Natural killer cell (primary cell): ENCODE measurements around the gene ARMC9. TPM values are rescaled to one million over a fixed set of nuclear protein-coding genes. Genes with fewer than 3 reads are reported as not detected.

ENCODE experiments used
- ATAC-seq, 3 donors: fragments of 150-1000 bp in 2 of 3; fragments of 200-7000 bp in 1 of 3; cut with Tn5 transposase; 1 replicate in 1 of 3; 2 replicates in 2 of 3; pipeline ENCODE4 v1.10.0; 2021; ENCODE audit warnings: mild to moderate bottlenecking in 2 of 3, moderate library complexity in 2 of 3
- DNase-seq, 2 donors: peaks; one replicate each; pipeline versions ENCODE4 v3.0.0 to v3.0.0-alpha.2; 2013 to 2021; ENCODE audit warnings: mixed read lengths in 1 of 2
- H3K27ac ChIP-seq: one replicate; pipeline ENCODE4 v1.5.1; 2013; ENCODE audit warnings: mild to moderate bottlenecking, low read length
- H3K27me3 ChIP-seq: one replicate; pipeline ENCODE4 v1.6.1; 2013; ENCODE audit warnings: low read length; ENCODE audit not compliant: control insufficient read depth, insufficient read depth
- H3K36me3 ChIP-seq: one replicate; pipeline ENCODE4 v1.6.1; 2013; ENCODE audit warnings: low read length; ENCODE audit not compliant: control insufficient read depth, insufficient read depth
- H3K4me1 ChIP-seq: one replicate; pipeline ENCODE4 v1.6.1; 2013; ENCODE audit warnings: low read length; ENCODE audit not compliant: control insufficient read depth, insufficient read depth
- H3K4me3 ChIP-seq: one replicate; pipeline ENCODE4 v1.5.1; 2013; ENCODE audit warnings: low read length
- H3K9me3 ChIP-seq: one replicate; pipeline ENCODE4 v1.6.1; 2013; ENCODE audit warnings: low read length; ENCODE audit not compliant: control insufficient read depth, insufficient read depth
- H3K27ac Mint-ChIP-seq, 2 donors: one replicate each; pipeline ENCODE4 v1.8.0; 2022; ENCODE audit warnings: mild to moderate bottlenecking in 2 of 2, mixed read lengths in 2 of 2, moderate library complexity in 1 of 2
- H3K27me3 Mint-ChIP-seq, 2 donors: one replicate each; pipeline ENCODE4 v1.8.0; 2022; ENCODE audit warnings: low read depth in 2 of 2, mixed read lengths in 2 of 2
- H3K36me3 Mint-ChIP-seq: one replicate; pipeline ENCODE4 v1.8.0; 2022; ENCODE audit warnings: mixed read lengths
- H3K4me1 Mint-ChIP-seq, 2 donors: one replicate each; pipeline ENCODE4 v1.8.0; 2022; ENCODE audit warnings: mixed read lengths in 2 of 2
- H3K4me3 Mint-ChIP-seq: one replicate; pipeline ENCODE4 v1.8.0; 2022; ENCODE audit warnings: mild to moderate bottlenecking, moderate library complexity, mixed read lengths
- H3K9me3 Mint-ChIP-seq, 2 donors: one replicate each; pipeline ENCODE4 v1.8.0; 2022; ENCODE audit warnings: mixed read lengths in 2 of 2
- CTCF ChIP-seq: fragments of 200-600 bp; IDR thresholded peaks from one replicate; pipeline ENCODE4 v1.8.0; 2022; ENCODE audit warnings: antibody characterized with exemption
- WGBS: methylation state at CpG from one replicate; pipeline ENCODE4 v1.1.7; 2013; ENCODE audit warnings: missing lambda C conversion rate; ENCODE audit not compliant: insufficient coverage; 5-methylcytosine and 5-hydroxymethylcytosine counted together
- intact Hi-C: fragments of 100-400 bp; cut with micrococcal nuclease; formaldehyde crosslinking; loops from one replicate; pipeline ENCODE4 v1.14.2; 2022
- total RNA-seq, 4 donors: library from RNA; stranded (reverse); fragments of 120-200 nt in 1 of 4; gene quantifications; one replicate each; pipeline versions ENCODE4 v1.2.3 to v1.2.4, GENCODE V29; 2013 to 2022

ARMC9 gene
- total RNA-seq, 3 donors from 2014 or later (not counting 1 experiment from before 2014, with no cell fraction given) = 1.2 to 2.3 (median 2.0) TPM

DNA sequence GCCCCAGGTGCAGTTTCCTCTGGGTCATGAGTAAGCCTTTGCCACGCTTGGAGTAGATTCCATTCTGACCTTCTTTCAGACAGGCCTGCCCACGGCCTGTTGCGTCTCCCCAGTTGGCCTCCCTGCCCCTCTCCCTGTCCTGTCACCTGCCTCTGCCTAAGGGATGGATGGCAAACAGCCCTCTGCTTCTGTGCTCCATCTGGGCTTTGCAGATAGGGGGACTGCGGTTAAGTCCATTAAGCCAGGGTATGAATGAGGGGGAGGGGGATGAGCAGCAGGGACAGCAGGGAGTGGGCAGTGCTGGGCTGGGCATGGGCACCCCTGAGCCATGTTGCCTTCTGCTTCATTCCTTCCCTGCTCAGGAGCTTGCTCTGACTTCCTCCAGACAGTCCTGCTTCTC, 159.5 kb downstream of the ARMC9 start:
- WGBS = 86% methylated on average over 4 of the region's 4 CpGs
- Mint-ChIP-seq H3K27me3 (no peaks in the 10 kb centered on the region), H3K27ac (no peak overlapping the region), H3K4me3 (no peak overlapping the region), H3K4me1 (peaks cover 16 to 21% of the 10 kb centered on the region in 2 donors), H3K9me3 (no peaks in the 10 kb centered on the region), H3K36me3 (no peaks in the 10 kb centered on the region)
- no peaks in the 10 kb centered on the region for H3K9me3 ChIP-seq
- H3K4me3 ChIP-seq = no peak overlapping the region
- DNase-seq = no peak
- intact Hi-C loops = no loop called here
- ATAC-seq = no peak
- H3K36me3 ChIP-seq = no peaks in the 10 kb centered on the region
- TF ChIP-seq CTCF = no peak
- no peaks in the 10 kb centered on the region for H3K27me3 ChIP-seq
- H3K4me1 ChIP-seq = peaks cover 17% of the 10 kb centered on the region
- no peak overlapping the region for H3K27ac ChIP-seq

DNA sequence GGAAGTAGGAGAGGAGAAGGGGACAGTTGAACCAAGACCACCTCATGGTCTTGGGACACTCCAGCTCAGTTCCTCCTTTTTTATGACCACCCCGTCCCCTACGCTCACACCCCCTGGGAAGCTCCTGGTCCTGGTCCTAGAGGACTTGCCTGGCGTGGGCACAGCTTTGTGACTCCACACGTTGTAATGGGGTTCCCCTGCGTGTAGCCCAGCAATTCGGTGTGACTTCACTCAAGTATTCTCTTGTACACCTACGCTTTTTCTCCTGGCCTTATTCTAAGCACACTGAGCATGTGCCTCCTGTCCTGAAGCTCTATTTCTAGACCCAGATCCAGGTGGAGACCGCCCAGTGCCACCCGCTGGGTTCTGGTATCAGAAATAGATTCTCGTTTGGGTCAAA, 161.0 kb downstream of the ARMC9 start:
- ATAC-seq (no peak), DNase-seq (no peak)
- no peak for TF ChIP-seq CTCF
- Mint-ChIP-seq H3K27ac (peak overlapping the region; percentile 24 to 95), H3K27me3 (no peaks in the 10 kb centered on the region), H3K36me3 (no peaks in the 10 kb centered on the region), H3K9me3 (no peaks in the 10 kb centered on the region), H3K4me3 (peak overlapping the region; percentile 15), H3K4me1 (peaks cover 20 to 26% of the 10 kb centered on the region in 2 donors)
- intact Hi-C loops = no loop called here
- Histone ChIP-seq H3K9me3 (no peaks in the 10 kb centered on the region), H3K27ac (no peak overlapping the region), H3K4me1 (peaks cover 27% of the 10 kb centered on the region), H3K36me3 (no peaks in the 10 kb centered on the region), H3K27me3 (no peaks in the 10 kb centered on the region), H3K4me3 (no peak overlapping the region)
- 91% methylated on average over 10 of the region's 10 CpGs for WGBS

GRCh38 chr2:231359948-231360347, 161.5 kb downstream of the ARMC9 start:
- no peak for ATAC-seq
- Mint-ChIP-seq H3K27me3 (no peaks in the 10 kb centered on the region), H3K4me3 (no peak overlapping the region), H3K4me1 (peaks cover 24 to 29% of the 10 kb centered on the region in 2 donors), H3K36me3 (no peaks in the 10 kb centered on the region), H3K27ac (peak overlapping the region; percentile 24 to 95), H3K9me3 (no peaks in the 10 kb centered on the region)
- Histone ChIP-seq H3K36me3 (no peaks in the 10 kb centered on the region), H3K4me1 (peaks cover 31% of the 10 kb centered on the region), H3K27me3 (no peaks in the 10 kb centered on the region), H3K27ac (no peak overlapping the region), H3K4me3 (no peak overlapping the region), H3K9me3 (no peaks in the 10 kb centered on the region)
- 95% methylated on average over 11 of the region's 11 CpGs for WGBS
- intact Hi-C loops = loop anchor here (5.0 kb wide), 1 partner anchor 52 kb away; no protein-coding TSS in a partner anchor
- no peak for TF ChIP-seq CTCF
- no peak for DNase-seq

- no peak overlapping the region for H3K4me3 Mint-ChIP-seq
Measured at GRCh38 chr2:231360401-231360800, 162.0 kb downstream of the ARMC9 start.

More at GRCh38 chr2:231360401-231360800, 162.0 kb downstream of the ARMC9 start:
- Histone ChIP-seq H3K4me3 (no peak overlapping the region), H3K27ac (no peak overlapping the region), H3K4me1 (peaks cover 35% of the 10 kb centered on the region), H3K9me3 (no peaks in the 10 kb centered on the region), H3K36me3 (no peaks in the 10 kb centered on the region), H3K27me3 (no peaks in the 10 kb centered on the region)
- Mint-ChIP-seq H3K36me3 (no peaks in the 10 kb centered on the region), H3K4me1 (peaks cover 27 to 33% of the 10 kb centered on the region in 2 donors), H3K27ac (peak overlapping the region; percentile 87 to 95), H3K27me3 (no peaks in the 10 kb centered on the region), H3K9me3 (no peaks in the 10 kb centered on the region)
- WGBS = 95% methylated on average over 11 of the region's 11 CpGs
- no peak for TF ChIP-seq CTCF
- intact Hi-C loops = loop anchor here (5.0 kb wide), 1 partner anchor 52 kb away; no protein-coding TSS in a partner anchor
- no peak for ATAC-seq
- DNase-seq = no peak
